Measurements from ENCODE around the gene CNOT6.

- TF ChIP-seq CTCF (IDR thresholded peaks at IDR 0.05) (no peak), POLR2A (IDR thresholded peaks at IDR 0.05) (no peak)
These were observed 24.3 kb upstream of the CNOT6 start for GRCh38 chr5:180469866-180470265.

Data from lower leg skin (tissue), 3 donors.